ENCODE results near the gene GRK7. TPM values are rescaled to one million over a fixed set of nuclear protein-coding genes. Genes with fewer than 3 reads are reported as not detected.

The GRK7 gene
- total RNA-seq, 1 donor: not detected

- DNase-seq (ENCODE audit: low read depth): no peak
- H3K4me3 ChIP-seq (ENCODE audit: low read depth, low read length): no peak overlapping the region
- TF ChIP-seq CTCF (IDR thresholded peaks at IDR 0.05; ENCODE audit: insufficient read depth, low read depth, low read length): no peak
Observed at GRCh38 chr3:141812084-141812483, 48.9 kb downstream of the GRK7 start.

GRCh38 chr3:141812586-141812985 lies 49.4 kb downstream of the GRK7 start:
- H3K4me3 ChIP-seq (ENCODE audit: low read depth, low read length): no peak overlapping the region
- no peak for TF ChIP-seq CTCF (IDR thresholded peaks at IDR 0.05; ENCODE audit: insufficient read depth, low read depth, low read length)
- no peak for DNase-seq (ENCODE audit: low read depth)

Small RNA genes within 50 kb of the gene (small RNA-seq; reads per million reads assigned to genes)
- gene AC112771.1: not detected

Other genes starting within 250 kb of the GRK7 start
- gene RNF7, start 25.1 kb upstream of the GRK7 start, total RNA-seq: 43.5 and 57.0 TPM in 2 replicates
- gene ATP1B3, start 113.2 kb downstream of the GRK7 start, total RNA-seq: 55.1 and 82.5 TPM in 2 replicates